Hematopoietic multipotent progenitor cell treated with erythropoietin and hydrocortisone succinate and interleukin-3 and kit ligand, for 15 days (in vitro differentiated cells): ENCODE data around the gene GPC5.
A peak's percentile ranks its signal among the peaks of the same experiment; 100 is the strongest.

Experiments
- DNase-seq: peaks from one replicate; pipeline ENCODE4 v3.0.0-alpha.2; 2015; ENCODE audit warnings: low spot score

The GPC5 gene

DNA sequence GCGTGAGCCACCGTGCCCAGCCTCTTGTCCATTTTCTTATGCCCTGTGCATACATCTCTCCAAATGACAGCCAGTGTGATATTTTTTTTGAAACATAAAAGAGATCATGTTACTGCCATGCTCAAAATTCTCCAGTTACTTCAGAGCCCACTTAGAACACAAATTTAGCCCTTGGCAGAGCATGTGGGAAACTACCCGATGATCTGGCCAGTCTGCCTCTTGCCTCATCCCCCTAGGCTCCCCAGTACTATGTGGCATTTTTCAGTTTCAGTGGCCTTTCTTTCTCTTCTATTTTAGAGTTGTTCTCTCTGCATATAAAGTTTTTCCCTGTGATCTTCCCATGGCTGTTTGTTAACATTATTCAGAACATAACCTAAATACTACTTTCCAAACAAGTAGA, 323.0 kb downstream of the GPC5 start:
- no peak for DNase-seq

DNA sequence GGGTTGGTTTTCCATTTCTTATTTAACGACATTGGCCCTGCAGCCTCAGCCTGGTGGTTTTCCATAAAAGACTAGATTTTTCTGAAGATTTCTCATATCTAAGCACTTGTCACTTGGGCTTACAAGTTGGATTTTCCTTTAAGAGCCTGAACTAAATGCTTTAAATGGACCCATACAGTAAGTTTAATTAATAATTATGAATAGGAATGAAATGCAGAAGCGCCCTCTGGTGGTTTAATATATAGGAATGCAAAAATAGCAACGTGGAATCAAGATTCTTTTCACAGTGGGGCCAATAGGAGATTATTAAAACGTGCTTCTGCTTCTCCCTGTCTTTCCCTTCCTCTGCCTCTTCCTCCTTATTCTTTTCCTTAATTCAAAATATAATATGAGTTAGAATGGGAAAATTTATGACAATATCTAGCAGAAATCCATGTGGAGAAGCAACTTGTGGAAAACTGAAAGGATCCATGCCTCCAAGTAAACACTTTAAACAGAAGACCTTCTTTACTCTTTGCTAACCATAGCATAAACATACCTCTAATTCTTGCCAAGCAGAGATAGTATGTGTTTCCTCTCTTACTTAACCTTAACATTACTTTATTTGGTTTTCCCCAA, 324.0 kb downstream of the GPC5 start:
- peak; percentile 23 for DNase-seq

DNA sequence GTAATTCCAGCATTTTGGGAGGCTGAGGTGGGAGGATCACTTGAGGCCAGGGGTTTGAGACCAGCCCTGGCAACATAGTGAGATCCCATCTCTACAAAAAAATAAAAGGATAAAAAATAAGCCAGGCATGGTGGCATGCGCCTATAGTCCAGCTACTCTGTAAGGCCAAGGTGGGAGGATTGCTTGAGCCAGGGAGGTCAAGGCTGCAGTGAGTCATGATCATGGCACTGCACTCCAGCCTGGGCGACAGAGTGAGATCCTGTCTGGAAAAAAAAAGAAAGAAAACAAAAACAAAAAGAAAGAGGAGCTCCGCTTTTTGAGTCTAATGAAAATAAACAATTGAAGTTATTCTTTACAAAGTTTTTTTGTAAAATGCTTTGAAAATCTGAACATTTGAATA, 326.2 kb downstream of the GPC5 start:
- no peak for DNase-seq

GRCh38 chr13:91725646-91726045, 327.2 kb downstream of the GPC5 start:
- DNase-seq, result no peak

- no peak for DNase-seq
These were observed 328.2 kb downstream of the GPC5 start for GRCh38 chr13:91726671-91727070.

GRCh38 chr13:91729859-91730258, 331.4 kb downstream of the GPC5 start:
- no peak for DNase-seq

DNA sequence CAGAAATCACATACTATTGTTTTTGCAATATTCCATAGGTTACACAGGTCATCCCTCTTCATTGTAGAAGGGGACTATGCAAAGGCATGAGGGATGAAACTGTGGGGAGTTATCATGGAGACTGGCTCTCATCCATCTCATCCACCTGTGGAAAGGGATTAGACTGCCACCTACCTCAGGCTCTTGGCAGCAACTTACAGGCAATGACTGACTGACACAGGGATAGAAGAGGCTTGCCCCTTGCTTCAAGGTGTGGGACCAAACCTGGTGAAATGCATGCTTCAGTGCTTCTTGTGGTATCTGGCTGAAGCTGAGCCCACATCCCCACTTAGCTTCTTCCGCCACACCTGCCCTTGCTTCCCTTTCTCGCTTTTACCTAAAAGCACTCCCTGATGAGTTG, 341.3 kb downstream of the GPC5 start:
- no peak for DNase-seq

- no peak for DNase-seq
These were observed 342.3 kb downstream of the GPC5 start for GRCh38 chr13:91740756-91741155.

DNA sequence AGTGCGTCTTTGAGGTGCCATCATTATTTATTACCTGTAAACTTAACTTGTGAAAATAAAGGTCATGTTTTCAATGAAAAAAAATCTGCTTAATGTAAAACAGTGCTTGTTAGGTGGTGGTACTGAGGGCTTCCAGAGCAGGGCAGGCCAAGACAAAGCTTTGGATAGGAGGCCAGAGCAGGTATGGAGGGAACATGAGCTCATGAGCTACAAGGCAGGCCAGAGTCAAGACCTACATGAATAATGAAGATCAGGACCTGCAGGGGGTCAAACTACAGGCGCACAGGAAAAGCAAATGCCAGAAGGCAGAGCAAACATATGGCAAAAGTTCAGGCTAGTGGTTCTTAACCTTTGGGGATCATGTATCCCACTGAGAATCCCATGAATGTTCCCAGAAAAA, 343.5 kb downstream of the GPC5 start:
- DNase-seq, result no peak

- no peak for DNase-seq
These were observed 345.9 kb downstream of the GPC5 start for GRCh38 chr13:91744284-91744683.

- DNase-seq, result no peak
These were observed 347.5 kb downstream of the GPC5 start for GRCh38 chr13:91745967-91746366.

GRCh38 chr13:91747186-91747585, 348.8 kb downstream of the GPC5 start:
- no peak for DNase-seq

- no peak for DNase-seq
These were observed 350.1 kb downstream of the GPC5 start for GRCh38 chr13:91748416-91749089.

DNA sequence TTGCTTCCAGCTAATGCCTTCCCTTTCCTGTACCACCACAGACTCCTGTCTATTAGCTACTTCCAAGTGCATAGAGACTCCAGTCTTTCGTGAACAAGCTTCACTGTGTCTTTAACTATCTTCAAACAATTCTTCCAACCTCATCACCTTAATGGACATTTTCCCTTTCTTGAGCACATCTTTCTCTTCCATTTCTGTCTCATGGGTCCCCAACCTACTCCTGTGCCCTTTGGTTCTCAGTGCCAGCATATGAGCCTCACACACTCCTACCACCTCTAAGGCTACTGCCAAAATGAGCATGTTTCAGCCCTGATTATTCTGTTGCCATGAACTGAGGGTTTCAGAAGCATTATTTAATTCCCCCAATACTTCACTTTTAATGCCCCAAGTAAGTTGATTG, 360.3 kb downstream of the GPC5 start:
- no peak for DNase-seq

GRCh38 chr13:91762957-91763356, 364.5 kb downstream of the GPC5 start:
- DNase-seq, result no peak

DNA sequence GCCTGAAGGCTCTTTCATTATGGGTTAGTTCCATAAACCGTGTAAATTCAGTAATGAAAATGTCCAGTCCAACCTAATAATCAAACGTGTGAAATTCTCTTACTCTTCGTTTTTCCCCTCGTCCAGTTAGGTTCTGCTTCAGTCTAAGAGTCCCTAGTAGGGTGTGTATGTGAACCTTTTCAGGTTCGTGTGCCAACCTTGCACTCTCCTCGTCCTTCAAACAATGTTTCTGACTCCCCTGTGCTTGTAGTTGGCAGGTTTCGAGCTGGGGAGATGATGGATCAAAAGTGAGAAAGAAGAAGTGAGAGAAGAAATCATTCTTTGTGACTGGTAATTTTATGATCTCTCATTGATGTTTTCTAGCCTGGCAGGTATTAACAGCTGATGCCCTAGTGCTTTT, 366.1 kb downstream of the GPC5 start:
- DNase-seq, result no peak

DNA sequence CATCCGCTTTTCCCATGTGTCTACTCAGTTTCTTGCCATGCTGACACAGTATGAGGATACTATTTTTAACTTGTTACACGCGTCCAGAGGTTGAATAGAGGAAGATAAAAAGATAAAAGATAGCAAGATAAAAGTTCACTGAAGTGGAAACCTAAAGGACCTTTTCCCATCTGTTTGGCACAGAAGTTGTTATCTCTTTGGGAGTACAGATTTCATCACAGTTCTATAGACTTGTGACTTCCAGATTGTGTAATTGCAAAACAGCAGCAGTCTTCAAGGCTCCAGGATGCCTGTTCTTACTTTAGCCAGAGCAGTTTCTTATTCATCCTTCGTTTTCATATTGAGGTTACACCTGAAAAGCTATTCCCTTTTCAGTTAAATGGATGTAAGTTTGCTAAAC, 369.2 kb downstream of the GPC5 start:
- no peak for DNase-seq

DNA sequence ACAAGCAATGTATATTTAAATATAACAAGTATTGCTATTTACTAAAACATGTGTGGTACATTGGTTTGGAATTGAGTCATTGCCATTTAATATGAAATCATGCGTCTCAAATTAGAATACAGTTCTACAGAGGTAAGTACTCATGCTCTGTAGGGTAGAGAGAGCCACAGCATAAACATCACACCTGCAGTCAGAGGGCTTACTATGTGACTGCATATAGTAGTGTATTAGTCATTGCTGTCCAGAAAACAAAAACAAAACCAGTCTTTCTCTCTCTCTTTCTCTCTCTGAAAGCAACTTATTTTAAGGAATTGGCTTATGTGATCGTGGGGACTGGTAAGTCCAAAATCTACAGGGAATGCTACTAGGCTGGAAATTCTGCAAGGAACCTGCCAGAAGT, 370.3 kb downstream of the GPC5 start:
- no peak for DNase-seq

DNA sequence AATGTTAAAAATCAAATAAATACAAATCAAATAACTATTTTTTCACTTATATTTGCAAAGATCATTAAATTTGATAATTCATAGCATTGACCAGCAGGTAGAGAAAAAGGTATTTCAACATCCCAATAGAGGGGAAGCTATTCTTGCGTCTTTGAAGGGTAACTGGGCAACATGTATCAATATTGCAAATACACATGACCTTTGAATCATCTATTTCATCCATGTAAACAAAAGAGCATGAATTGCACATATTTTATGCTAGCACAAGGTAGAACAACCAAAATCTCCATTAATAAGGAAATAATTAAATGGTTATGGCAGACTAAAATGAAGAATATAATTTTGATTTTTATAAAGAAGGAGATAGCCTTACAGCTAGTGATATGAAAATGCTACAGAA, 372.8 kb downstream of the GPC5 start:
- no peak for DNase-seq

- no peak for DNase-seq
These were observed 375.3 kb downstream of the GPC5 start for GRCh38 chr13:91773591-91774227.

DNA sequence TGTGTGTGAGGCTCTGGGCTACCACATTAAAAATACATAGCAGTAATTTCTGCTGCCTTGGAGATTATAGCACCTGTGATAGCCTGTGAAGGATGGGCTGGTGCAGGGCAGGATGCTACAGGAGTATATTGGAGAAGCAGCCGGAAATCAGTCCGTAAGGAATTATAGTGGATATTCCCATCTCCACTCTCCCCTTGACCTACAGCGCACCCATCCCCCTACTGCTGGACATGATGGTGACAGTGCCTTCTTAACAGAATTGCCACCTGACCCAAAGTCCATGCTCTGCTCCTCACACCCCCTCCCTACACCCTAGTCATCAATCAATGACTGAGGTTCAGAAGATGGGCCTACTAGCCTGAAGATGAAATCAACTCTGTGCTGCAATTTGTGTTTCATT, 376.0 kb downstream of the GPC5 start:
- no peak for DNase-seq

DNA sequence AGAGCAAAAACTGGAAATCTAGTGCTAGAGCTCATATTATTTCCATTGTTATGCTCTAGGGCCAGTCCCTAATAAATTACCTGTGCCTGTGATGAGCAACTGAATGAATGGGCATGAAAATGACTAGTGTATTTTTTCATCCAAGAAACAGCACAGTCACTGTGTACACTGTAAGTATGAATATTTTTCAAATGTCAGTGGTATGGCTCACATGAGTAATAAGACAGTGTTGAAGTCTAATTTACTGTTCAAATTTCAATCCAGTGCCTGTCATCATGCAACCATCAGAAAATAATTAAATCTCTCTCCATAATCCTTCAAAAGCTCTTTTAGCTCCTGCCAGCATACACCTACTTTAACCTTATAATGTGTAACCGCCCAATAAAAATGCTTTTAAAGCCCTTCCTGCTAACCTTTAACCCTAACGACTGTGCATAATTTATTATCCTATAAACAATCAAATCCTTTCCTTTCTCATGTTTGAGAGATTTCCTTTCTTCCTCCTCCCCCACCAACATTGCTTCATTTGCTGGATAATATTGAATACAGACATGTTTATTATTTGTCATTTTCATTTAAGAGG, 378.3 kb downstream of the GPC5 start:
- no peak for DNase-seq

DNA sequence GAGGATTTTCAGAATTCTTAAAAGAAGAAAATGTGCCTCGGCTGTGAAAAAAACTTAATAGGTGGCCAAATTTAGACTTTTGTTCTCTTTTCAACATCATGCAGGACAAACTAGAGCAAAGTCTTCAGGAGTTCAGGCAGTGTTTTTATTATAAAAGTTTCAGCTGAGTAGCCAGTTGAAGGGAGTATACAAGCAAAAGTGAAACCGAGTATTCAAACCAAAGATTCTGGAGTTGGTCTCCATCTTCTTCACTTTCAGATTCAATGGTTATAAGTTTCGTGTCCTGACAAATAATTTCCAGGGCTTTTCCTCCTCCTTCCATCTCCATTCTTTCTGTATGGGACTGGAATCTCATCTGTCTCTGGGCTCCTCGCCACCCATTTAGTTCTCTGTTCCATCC, 379.7 kb downstream of the GPC5 start:
- DNase-seq, result no peak
